H1 (cell line): ENCODE results near the gene OSBPL2. TPM values are rescaled to one million over a fixed set of nuclear protein-coding genes. Genes with fewer than 3 reads are reported as not detected.

Experiments used
- BACH1 ChIP-seq: IDR thresholded peaks from 2 replicates; pipeline ENCODE4 v1.6.1; 2012; ENCODE audit warnings: low read length, improper control_type of control experiment
- CHD1 ChIP-seq: IDR thresholded peaks from 2 replicates; pipeline ENCODE4 v1.6.1; 2012; ENCODE audit warnings: low read depth, low read length, improper control_type of control experiment
- CTBP2 ChIP-seq: IDR thresholded peaks from 2 replicates; pipeline ENCODE4 v1.7.0; 2011; ENCODE audit warnings: borderline replicate concordance, mild to moderate bottlenecking, moderate library complexity, mixed read lengths, low read length; ENCODE audit not compliant: insufficient read depth, insufficient read length
- EGR1 ChIP-seq: IDR thresholded peaks from 2 replicates; pipeline ENCODE4 v1.6.1; 2011; ENCODE audit warnings: low read depth, low read length, borderline replicate concordance
- SRF ChIP-seq: IDR thresholded peaks from 2 replicates; pipeline ENCODE4 v1.6.1; 2011; ENCODE audit warnings: mild to moderate bottlenecking, low read depth, low read length, moderate library complexity
- YY1 ChIP-seq: IDR thresholded peaks from 2 replicates; pipeline ENCODE4 v1.6.1; 2011; ENCODE audit warnings: low read depth, mild to moderate bottlenecking, low read length
- polyA plus RNA-seq, 7 experiments: library from polyadenylated mRNA; depleted of rRNA in 3 of 7; stranded (reverse) in 5 of 7; unstranded in 2 of 7; fragments of >200 nt in 5 of 7; fragments of 200-250 nt in 2 of 7; gene quantifications; 1 replicate in 5 of 7; 2 replicates in 1 of 7; 4 replicates in 1 of 7; pipeline versions ENCODE4 v1.2.1 to v1.2.3, GENCODE V29; 2011 to 2013; ENCODE audit warnings: missing spikeins in 2 of 7, mixed read lengths in 2 of 7
- total RNA-seq: library from RNA; stranded (reverse); fragmentation: NEBNext Ultra II Directional; extraction: Animal tissue kit (Norgen Biotek cat#: 25700); gene quantifications from 2 replicates; pipeline ENCODE4 v1.2.1, GENCODE V29; 2021
- TF ChIP-seq, protein P1 (sequence below), 3 experiments: IDR thresholded peaks; 1 replicate in 2 of 3; 2 replicates in 1 of 3; pipeline versions ENCODE4 v1.5.1 to v1.6.1; 2011; ENCODE audit warnings: low read length in 3 of 3, mild to moderate bottlenecking in 3 of 3, inconsistent platforms in 2 of 3, low read depth in 1 of 3, moderate library complexity in 1 of 3; ENCODE audit not compliant: insufficient read depth in 1 of 3; ENCODE audit errors: control extremely low read depth in 1 of 3
- TF ChIP-seq, protein P2 (sequence below): IDR thresholded peaks from 2 replicates; pipeline ENCODE4 v1.6.1; 2012; ENCODE audit warnings: low read length, inconsistent platforms

The OSBPL2 gene
- total and polyA plus RNA-seq, 2 of the 8 experiments (the other 6 are each of a cell fraction or from before 2014, with no cell fraction given): 11.7 to 42.4 TPM

DNA sequence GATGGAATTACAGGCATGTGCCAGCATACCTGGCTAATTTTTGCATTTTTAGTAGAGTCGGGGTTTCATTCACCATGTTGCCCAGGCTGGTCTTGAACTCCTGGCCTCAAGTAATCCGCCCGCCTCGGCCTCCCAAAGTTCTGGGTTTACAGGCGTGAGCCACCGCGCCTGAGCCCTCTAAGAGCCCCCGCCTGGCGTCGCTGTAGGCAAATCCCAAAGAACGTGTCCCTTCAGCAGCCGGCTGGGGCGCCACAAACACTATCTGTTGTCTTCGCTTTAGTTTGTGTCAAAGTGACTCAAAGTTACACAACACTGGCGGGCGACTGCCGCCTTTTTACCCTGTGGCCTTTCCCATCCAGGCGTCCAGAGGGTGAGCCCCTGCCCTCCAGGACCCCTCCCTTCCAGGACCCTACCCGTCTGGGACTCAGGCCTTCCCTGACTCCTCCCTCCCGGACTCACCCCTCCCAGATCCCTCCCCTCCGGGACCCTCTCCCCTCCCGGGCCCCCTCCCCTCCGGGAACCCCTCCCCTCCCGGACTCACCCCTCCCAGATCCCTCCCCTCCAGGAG is 63.5 kb downstream of the OSBPL2 start (continued):
- TF ChIP-seq, protein P1, sequence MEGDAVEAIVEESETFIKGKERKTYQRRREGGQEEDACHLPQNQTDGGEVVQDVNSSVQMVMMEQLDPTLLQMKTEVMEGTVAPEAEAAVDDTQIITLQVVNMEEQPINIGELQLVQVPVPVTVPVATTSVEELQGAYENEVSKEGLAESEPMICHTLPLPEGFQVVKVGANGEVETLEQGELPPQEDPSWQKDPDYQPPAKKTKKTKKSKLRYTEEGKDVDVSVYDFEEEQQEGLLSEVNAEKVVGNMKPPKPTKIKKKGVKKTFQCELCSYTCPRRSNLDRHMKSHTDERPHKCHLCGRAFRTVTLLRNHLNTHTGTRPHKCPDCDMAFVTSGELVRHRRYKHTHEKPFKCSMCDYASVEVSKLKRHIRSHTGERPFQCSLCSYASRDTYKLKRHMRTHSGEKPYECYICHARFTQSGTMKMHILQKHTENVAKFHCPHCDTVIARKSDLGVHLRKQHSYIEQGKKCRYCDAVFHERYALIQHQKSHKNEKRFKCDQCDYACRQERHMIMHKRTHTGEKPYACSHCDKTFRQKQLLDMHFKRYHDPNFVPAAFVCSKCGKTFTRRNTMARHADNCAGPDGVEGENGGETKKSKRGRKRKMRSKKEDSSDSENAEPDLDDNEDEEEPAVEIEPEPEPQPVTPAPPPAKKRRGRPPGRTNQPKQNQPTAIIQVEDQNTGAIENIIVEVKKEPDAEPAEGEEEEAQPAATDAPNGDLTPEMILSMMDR (IDR thresholded peaks at IDR 0.05; ENCODE audit: control extremely low read depth in 1 of 3, insufficient read depth in 1 of 3, low read depth in 1 of 3, low read length in 3 of 3): peak; percentile 70 to 99 (median 82)
- TF ChIP-seq SRF (no peak), EGR1 (no peak), BACH1 (no peak), CHD1 (no peak), CTBP2 (no peak), YY1 (0 out of 2 replicates have a peak, but pooled peaks have one; percentile 23)
- TF ChIP-seq, protein P2, sequence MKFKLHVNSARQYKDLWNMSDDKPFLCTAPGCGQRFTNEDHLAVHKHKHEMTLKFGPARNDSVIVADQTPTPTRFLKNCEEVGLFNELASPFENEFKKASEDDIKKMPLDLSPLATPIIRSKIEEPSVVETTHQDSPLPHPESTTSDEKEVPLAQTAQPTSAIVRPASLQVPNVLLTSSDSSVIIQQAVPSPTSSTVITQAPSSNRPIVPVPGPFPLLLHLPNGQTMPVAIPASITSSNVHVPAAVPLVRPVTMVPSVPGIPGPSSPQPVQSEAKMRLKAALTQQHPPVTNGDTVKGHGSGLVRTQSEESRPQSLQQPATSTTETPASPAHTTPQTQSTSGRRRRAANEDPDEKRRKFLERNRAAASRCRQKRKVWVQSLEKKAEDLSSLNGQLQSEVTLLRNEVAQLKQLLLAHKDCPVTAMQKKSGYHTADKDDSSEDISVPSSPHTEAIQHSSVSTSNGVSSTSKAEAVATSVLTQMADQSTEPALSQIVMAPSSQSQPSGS: no peak
